Hepatocyte (in vitro differentiated cells): Measurements from ENCODE around the gene GPC4. TPM values are rescaled to one million over a fixed set of nuclear protein-coding genes. Genes with fewer than 3 reads are reported as not detected.

Experiments
- DNase-seq: peaks from one replicate; pipeline ENCODE4 v3.0.0-alpha.2; 2016; ENCODE audit warnings: low spot score
- H2AFZ ChIP-seq: fragments of 200-600 bp; sonication (generic); 2 replicates; pipeline ENCODE4 v1.6.0; 2016; ENCODE audit warnings: antibody characterized with exemption, mild to moderate bottlenecking
- H3K27ac ChIP-seq: fragments of 200-600 bp; sonication (generic); 2 replicates; pipeline ENCODE4 v1.5.1; 2016; ENCODE audit warnings: mild to moderate bottlenecking
- H3K27me3 ChIP-seq: fragments of 200-600 bp; sonication (generic); 2 replicates; pipeline ENCODE4 v1.6.1; 2016
- H3K36me3 ChIP-seq: fragments of 200-600 bp; sonication (generic); replicated peaks from 2 replicates; pipeline ENCODE4 v1.5.1; 2016; ENCODE audit warnings: low read depth; ENCODE audit not compliant: insufficient read depth
- H3K4me1 ChIP-seq: fragments of 200-600 bp; sonication (generic); 2 replicates; pipeline ENCODE4 v1.5.1; 2016; ENCODE audit warnings: mild to moderate bottlenecking, moderate library complexity; ENCODE audit not compliant: insufficient read depth
- H3K4me2 ChIP-seq: fragments of 200-600 bp; sonication (generic); 2 replicates; pipeline ENCODE4 v1.6.0; 2016
- H3K4me3 ChIP-seq: fragments of 200-600 bp; sonication (generic); 2 replicates; pipeline ENCODE4 v1.5.1; 2016; ENCODE audit warnings: mild to moderate bottlenecking
- H3K79me2 ChIP-seq: fragments of 200-600 bp; sonication (generic); 2 replicates; pipeline ENCODE4 v1.6.0; 2017; ENCODE audit warnings: mild to moderate bottlenecking
- H3K9me2 ChIP-seq: fragments of 200-600 bp; sonication (generic); replicated peaks from 2 replicates; pipeline ENCODE4 v1.6.0; 2017; ENCODE audit warnings: mild to moderate bottlenecking; ENCODE audit not compliant: insufficient read depth
- H3K9me3 ChIP-seq: fragments of 200-600 bp; sonication (generic); 2 replicates; pipeline ENCODE4 v1.5.1; 2016; ENCODE audit warnings: low read depth, mild to moderate bottlenecking
- H4K20me1 ChIP-seq: fragments of 200-600 bp; sonication (generic); 2 replicates; pipeline ENCODE4 v1.6.0; 2016; ENCODE audit warnings: mild to moderate bottlenecking; ENCODE audit not compliant: insufficient read depth, poor library complexity, severe bottlenecking
- EZH2 ChIP-seq: fragments of 200-600 bp; sonication (generic); IDR thresholded peaks from 2 replicates; pipeline ENCODE4 v1.6.1; 2016; ENCODE audit warnings: antibody characterized with exemption, mild to moderate bottlenecking, borderline replicate concordance
- EZH2phosphoT487 ChIP-seq: fragments of 200-600 bp; sonication (generic); IDR thresholded peaks from one replicate; pipeline ENCODE4 v1.6.1; 2018; ENCODE audit warnings: antibody characterized with exemption, mild to moderate bottlenecking, low read depth, moderate library complexity; ENCODE audit not compliant: unreplicated experiment, severe bottlenecking
- WGBS: methylation state at CpG from one replicate; pipeline ENCODE4 v1.1.6; 2016; ENCODE audit warnings: low lambda C conversion rate; ENCODE audit errors: missing lambda C conversion rate; 5-methylcytosine and 5-hydroxymethylcytosine counted together
- polyA plus RNA-seq: library from polyadenylated mRNA; unstranded; fragments of >200 nt; fragmentation: Nextera tagmentation; extraction: Ambion mirVana; gene quantifications from 2 replicates; pipeline ENCODE4 v1.2.1, GENCODE V29; 2016
- total RNA-seq: library from RNA; depleted of rRNA; stranded (reverse); fragments of >200 nt; gene quantifications from 2 replicates; pipeline ENCODE4 v1.2.3, GENCODE V29; 2014
- TF ChIP-seq, protein P1 (sequence below): fragments of 200-600 bp; sonication (generic); IDR thresholded peaks from 2 replicates; pipeline ENCODE4 v1.5.1; 2016; ENCODE audit warnings: antibody characterized with exemption, mild to moderate bottlenecking; ENCODE audit not compliant: poor library complexity

Gene GPC4
- total and polyA plus RNA-seq, 2 experiments from 2014 or later = 11.8 to 16.0 TPM

DNA sequence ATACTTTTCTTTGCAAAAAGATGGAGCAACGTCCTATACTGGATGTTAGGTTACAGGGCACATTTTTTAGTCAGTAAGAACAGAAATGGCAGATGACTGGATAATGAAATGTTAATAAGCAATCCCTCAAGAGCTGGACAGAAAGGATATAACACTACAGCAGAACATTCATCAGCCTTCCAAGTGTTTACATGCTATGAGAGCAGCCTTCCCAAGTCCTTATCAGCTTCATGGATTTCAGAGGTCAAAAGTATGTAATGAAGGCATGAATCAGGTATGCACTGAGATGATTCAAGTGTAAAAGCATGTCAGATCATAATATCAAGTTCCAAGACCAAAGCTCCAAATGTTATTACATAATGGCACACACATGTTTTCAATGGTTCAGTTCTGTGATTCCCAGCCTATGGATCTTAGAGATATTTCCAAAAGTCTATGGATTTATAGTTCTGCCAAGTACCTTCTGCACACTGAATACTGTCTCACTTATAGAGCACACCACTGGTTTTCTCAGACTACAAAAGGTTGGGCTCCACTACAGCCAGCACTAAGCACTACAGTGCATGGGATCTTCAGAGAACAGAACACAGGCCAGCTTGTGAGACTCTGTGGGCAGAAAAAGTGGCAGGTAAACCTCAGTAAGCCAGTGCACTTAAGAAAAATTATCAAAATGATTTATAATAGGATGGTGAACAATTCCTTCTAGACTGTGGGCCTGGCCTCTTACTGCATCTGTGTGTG lies 49.2 kb downstream of the GPC4 start:
- no peak overlapping the region for H3K27ac ChIP-seq
- H3K4me1 ChIP-seq = no peaks in the 10 kb centered on the region
- H3K27me3 ChIP-seq = no peaks in the 10 kb centered on the region
- no peaks in the 10 kb centered on the region for H3K79me2 ChIP-seq
- H3K4me2 ChIP-seq = no peak overlapping the region
- H3K4me3 ChIP-seq = no peak overlapping the region
- no peaks in the 10 kb centered on the region for H3K9me2 ChIP-seq
- peak; percentile 10 for DNase-seq
- TF ChIP-seq, protein P1, sequence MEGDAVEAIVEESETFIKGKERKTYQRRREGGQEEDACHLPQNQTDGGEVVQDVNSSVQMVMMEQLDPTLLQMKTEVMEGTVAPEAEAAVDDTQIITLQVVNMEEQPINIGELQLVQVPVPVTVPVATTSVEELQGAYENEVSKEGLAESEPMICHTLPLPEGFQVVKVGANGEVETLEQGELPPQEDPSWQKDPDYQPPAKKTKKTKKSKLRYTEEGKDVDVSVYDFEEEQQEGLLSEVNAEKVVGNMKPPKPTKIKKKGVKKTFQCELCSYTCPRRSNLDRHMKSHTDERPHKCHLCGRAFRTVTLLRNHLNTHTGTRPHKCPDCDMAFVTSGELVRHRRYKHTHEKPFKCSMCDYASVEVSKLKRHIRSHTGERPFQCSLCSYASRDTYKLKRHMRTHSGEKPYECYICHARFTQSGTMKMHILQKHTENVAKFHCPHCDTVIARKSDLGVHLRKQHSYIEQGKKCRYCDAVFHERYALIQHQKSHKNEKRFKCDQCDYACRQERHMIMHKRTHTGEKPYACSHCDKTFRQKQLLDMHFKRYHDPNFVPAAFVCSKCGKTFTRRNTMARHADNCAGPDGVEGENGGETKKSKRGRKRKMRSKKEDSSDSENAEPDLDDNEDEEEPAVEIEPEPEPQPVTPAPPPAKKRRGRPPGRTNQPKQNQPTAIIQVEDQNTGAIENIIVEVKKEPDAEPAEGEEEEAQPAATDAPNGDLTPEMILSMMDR = no peak
- TF ChIP-seq EZH2phosphoT487 (no peak), EZH2 (no peak)
- no peak overlapping the region for H2AFZ ChIP-seq
- H3K9me3 ChIP-seq = no peaks in the 10 kb centered on the region
- no peaks in the 10 kb centered on the region for H4K20me1 ChIP-seq
- WGBS = 21% methylated on average over 1 of the region's 1 CpG
- no peaks in the 10 kb centered on the region for H3K36me3 ChIP-seq

DNA sequence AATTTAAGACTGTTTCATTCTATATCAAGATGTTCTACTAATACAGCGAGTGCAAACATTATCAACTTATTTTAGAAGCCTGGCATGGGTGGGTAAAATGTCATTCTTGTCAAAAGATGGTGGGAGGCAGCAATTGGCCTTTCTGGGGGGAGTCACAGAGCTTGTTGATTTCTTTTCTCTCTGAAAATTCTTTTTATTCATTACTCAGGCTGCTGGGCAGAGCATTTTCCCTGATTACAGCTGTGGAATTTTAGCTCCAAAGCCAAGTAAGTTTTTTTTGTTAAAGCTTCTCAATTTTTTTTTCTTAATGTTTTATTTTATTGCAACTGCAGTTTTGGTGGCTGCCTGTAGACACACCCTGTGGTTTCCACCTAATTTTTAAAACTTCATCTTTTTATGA lies 50.4 kb downstream of the GPC4 start:
- H3K27me3 ChIP-seq = no peaks in the 10 kb centered on the region
- no peaks in the 10 kb centered on the region for H3K79me2 ChIP-seq
- 62% methylated on average over 1 of the region's 1 CpG for WGBS
- H3K4me1 ChIP-seq = no peaks in the 10 kb centered on the region
- H3K36me3 ChIP-seq = no peaks in the 10 kb centered on the region
- DNase-seq = no peak
- H3K4me2 ChIP-seq = no peak overlapping the region
- no peak overlapping the region for H3K27ac ChIP-seq
- TF ChIP-seq EZH2phosphoT487 = no peak
- TF ChIP-seq EZH2 = no peak
- TF ChIP-seq, protein P1 = no peak
- H3K9me2 ChIP-seq = no peaks in the 10 kb centered on the region
- H2AFZ ChIP-seq = no peak overlapping the region
- H3K4me3 ChIP-seq = no peak overlapping the region
- H3K9me3 ChIP-seq = no peaks in the 10 kb centered on the region
- no peaks in the 10 kb centered on the region for H4K20me1 ChIP-seq

DNA sequence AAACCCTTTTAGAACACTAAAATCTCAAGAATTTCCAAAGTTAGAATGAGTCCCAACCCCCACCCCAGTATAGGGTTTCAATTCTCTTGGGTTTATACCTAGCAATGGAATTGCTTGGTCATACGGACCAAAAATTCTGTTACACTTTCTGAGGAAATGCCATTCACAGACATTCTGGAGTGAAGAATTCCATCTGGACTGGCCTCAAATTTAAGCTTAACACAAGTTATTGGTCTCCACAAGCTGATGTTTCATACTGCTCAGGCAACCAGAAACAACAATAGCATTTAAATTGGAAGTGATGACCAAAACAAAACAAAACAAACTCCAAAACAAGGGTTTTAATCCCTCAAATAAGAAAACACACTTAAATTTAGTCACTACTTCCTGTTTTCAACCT lies 51.1 kb downstream of the GPC4 start:
- Histone ChIP-seq H3K27ac (no peak overlapping the region), H3K9me3 (no peaks in the 10 kb centered on the region), H4K20me1 (no peaks in the 10 kb centered on the region), H3K9me2 (no peaks in the 10 kb centered on the region), H3K79me2 (no peaks in the 10 kb centered on the region), H2AFZ (no peak overlapping the region), H3K36me3 (no peaks in the 10 kb centered on the region), H3K4me3 (no peak overlapping the region), H3K4me1 (no peaks in the 10 kb centered on the region), H3K27me3 (no peaks in the 10 kb centered on the region), H3K4me2 (no peak overlapping the region)
- TF ChIP-seq, protein P1 = no peak
- no peak for TF ChIP-seq EZH2
- no peak for TF ChIP-seq EZH2phosphoT487
- 65% methylated on average over 1 of the region's 1 CpG for WGBS
- DNase-seq = no peak
